ENCODE data around the gene RBPJL. TPM values are rescaled to one million over a fixed set of nuclear protein-coding genes. Genes with fewer than 3 reads are reported as not detected.

The RBPJL gene
- total and polyA plus RNA-seq, 2 donors, result 0.07 TPM; not detected in 1

- Histone ChIP-seq H3K4me3 (ENCODE audit: low read length in 2 of 2) (no peak overlapping the region), H3K27me3 (ENCODE audit: control insufficient read depth in 2 of 2, insufficient read depth in 1 of 2, low read length in 1 of 2) (peaks cover 20 to 50% of the 10 kb centered on the region in 2 donors), H3K36me3 (ENCODE audit: control insufficient read depth in 2 of 2, insufficient read depth in 2 of 2, low read length in 1 of 2) (no peaks in the 10 kb centered on the region), H3K27ac (ENCODE audit: low read depth in 1 of 2, low read length in 1 of 2) (no peak overlapping the region), H3K9me3 (ENCODE audit: control insufficient read depth in 2 of 2, insufficient read depth in 1 of 2, low read length in 1 of 2) (no peaks in the 10 kb centered on the region), H3K4me1 (ENCODE audit: control insufficient read depth in 2 of 2, insufficient read depth in 2 of 2, low read length in 2 of 2) (peaks cover 0 to 7% of the 10 kb centered on the region in 2 donors)
- peak in 7 of 9 donors; percentile 15 to 62 (median 35) for DNase-seq (ENCODE audit: low read depth in 6 of 9, low spot score in 9 of 9)
- WGBS, result 28% methylated on average over 8 of the region's 8 CpGs
Measured at GRCh38 chr20:45290677-45291355, 15.8 kb upstream of the RBPJL start.

GRCh38 chr20:45291526-45291925 is 15.1 kb upstream of the RBPJL start:
- DNase-seq (ENCODE audit: low read depth in 6 of 9, low spot score in 9 of 9), result no peak
- Histone ChIP-seq H3K27me3 (ENCODE audit: control insufficient read depth in 2 of 2, insufficient read depth in 1 of 2, low read length in 1 of 2) (peaks cover 20 to 50% of the 10 kb centered on the region in 2 donors), H3K4me1 (ENCODE audit: control insufficient read depth in 2 of 2, insufficient read depth in 2 of 2, low read length in 2 of 2) (peaks cover 0 to 7% of the 10 kb centered on the region in 2 donors), H3K36me3 (ENCODE audit: control insufficient read depth in 2 of 2, insufficient read depth in 2 of 2, low read length in 1 of 2) (no peaks in the 10 kb centered on the region), H3K27ac (ENCODE audit: low read depth in 1 of 2, low read length in 1 of 2) (no peak overlapping the region), H3K9me3 (ENCODE audit: control insufficient read depth in 2 of 2, insufficient read depth in 1 of 2, low read length in 1 of 2) (no peaks in the 10 kb centered on the region), H3K4me3 (ENCODE audit: low read length in 2 of 2) (no peak overlapping the region)
- WGBS, result 84% methylated on average over 9 of the region's 9 CpGs

GRCh38 chr20:45292343-45292742 is 14.3 kb upstream of the RBPJL start:
- peaks cover 20 to 50% of the 10 kb centered on the region in 2 donors for H3K27me3 ChIP-seq (ENCODE audit: control insufficient read depth in 2 of 2, insufficient read depth in 1 of 2, low read length in 1 of 2)
- 89% methylated on average over 2 of the region's 2 CpGs for WGBS

GRCh38 chr20:45293041-45294002 is 13.3 kb upstream of the RBPJL start:
- peak in 5 of 9 donors; percentile 26 to 59 (median 36) for DNase-seq (ENCODE audit: low read depth in 6 of 9, low spot score in 9 of 9)
- H3K9me3 ChIP-seq (ENCODE audit: control insufficient read depth in 2 of 2, insufficient read depth in 1 of 2, low read length in 1 of 2), result no peaks in the 10 kb centered on the region
- H3K27me3 ChIP-seq (ENCODE audit: control insufficient read depth in 2 of 2, insufficient read depth in 1 of 2, low read length in 1 of 2), result peaks cover 23 to 51% of the 10 kb centered on the region in 2 donors

More at GRCh38 chr20:45292343-45292742, 14.3 kb upstream of the RBPJL start:
- DNase-seq (ENCODE audit: low read depth in 6 of 9, low spot score in 9 of 9), result no peak
- H3K36me3 ChIP-seq (ENCODE audit: control insufficient read depth in 2 of 2, insufficient read depth in 2 of 2, low read length in 1 of 2), result no peaks in the 10 kb centered on the region
- no peaks in the 10 kb centered on the region for H3K9me3 ChIP-seq (ENCODE audit: control insufficient read depth in 2 of 2, insufficient read depth in 1 of 2, low read length in 1 of 2)
- no peak overlapping the region for H3K27ac ChIP-seq (ENCODE audit: low read depth in 1 of 2, low read length in 1 of 2)
- no peak overlapping the region for H3K4me3 ChIP-seq (ENCODE audit: low read length in 2 of 2)
- H3K4me1 ChIP-seq (ENCODE audit: control insufficient read depth in 2 of 2, insufficient read depth in 2 of 2, low read length in 2 of 2), result peaks cover 0 to 7% of the 10 kb centered on the region in 2 donors

GRCh38 chr20:45294003-45294368 is 12.7 kb upstream of the RBPJL start:
- peaks cover 0 to 7% of the 10 kb centered on the region in 2 donors for H3K4me1 ChIP-seq (ENCODE audit: control insufficient read depth in 2 of 2, insufficient read depth in 2 of 2, low read length in 2 of 2)
- DNase-seq (ENCODE audit: low read depth in 6 of 9, low spot score in 9 of 9), result no peak
- H3K27ac ChIP-seq (ENCODE audit: low read depth in 1 of 2, low read length in 1 of 2), result no peak overlapping the region
- no peak overlapping the region for H3K4me3 ChIP-seq (ENCODE audit: low read length in 2 of 2)
- no peaks in the 10 kb centered on the region for H3K9me3 ChIP-seq (ENCODE audit: control insufficient read depth in 2 of 2, insufficient read depth in 1 of 2, low read length in 1 of 2)
- 61% methylated on average over 5 of the region's 5 CpGs for WGBS
- H3K36me3 ChIP-seq (ENCODE audit: control insufficient read depth in 2 of 2, insufficient read depth in 2 of 2, low read length in 1 of 2), result no peaks in the 10 kb centered on the region
- H3K27me3 ChIP-seq (ENCODE audit: control insufficient read depth in 2 of 2, insufficient read depth in 1 of 2, low read length in 1 of 2), result peaks cover 23 to 45% of the 10 kb centered on the region in 2 donors

More at GRCh38 chr20:45293041-45294002, 13.3 kb upstream of the RBPJL start:
- Histone ChIP-seq H3K4me1 (ENCODE audit: control insufficient read depth in 2 of 2, insufficient read depth in 2 of 2, low read length in 2 of 2) (peaks cover 0 to 7% of the 10 kb centered on the region in 2 donors), H3K36me3 (ENCODE audit: control insufficient read depth in 2 of 2, insufficient read depth in 2 of 2, low read length in 1 of 2) (no peaks in the 10 kb centered on the region), H3K27ac (ENCODE audit: low read depth in 1 of 2, low read length in 1 of 2) (no peak overlapping the region), H3K4me3 (ENCODE audit: low read length in 2 of 2) (peak overlapping the region in 1 of 2 donors; percentile 28)
- WGBS, result 7% methylated on average over 79 of the region's 79 CpGs

- WGBS, result 97% methylated on average over 1 of the region's 1 CpG
Measured at GRCh38 chr20:45294659-45295058, 12.0 kb upstream of the RBPJL start.

GRCh38 chr20:45297786-45298497 is 8.7 kb upstream of the RBPJL start:
- no peaks in the 10 kb centered on the region for H3K9me3 ChIP-seq (ENCODE audit: control insufficient read depth in 2 of 2, insufficient read depth in 1 of 2, low read length in 1 of 2)
- no peak overlapping the region for H3K4me3 ChIP-seq (ENCODE audit: low read length in 2 of 2)
- H3K36me3 ChIP-seq (ENCODE audit: control insufficient read depth in 2 of 2, insufficient read depth in 2 of 2, low read length in 1 of 2), result no peaks in the 10 kb centered on the region
- WGBS, result 96% methylated on average over 52 of the region's 52 CpGs
- H3K4me1 ChIP-seq (ENCODE audit: control insufficient read depth in 2 of 2, insufficient read depth in 2 of 2, low read length in 2 of 2), result peaks cover 0 to 7% of the 10 kb centered on the region in 2 donors
- DNase-seq (ENCODE audit: low read depth in 6 of 9, low spot score in 9 of 9), result no peak
- no peak overlapping the region for H3K27ac ChIP-seq (ENCODE audit: low read depth in 1 of 2, low read length in 1 of 2)
- peaks cover 13 to 22% of the 10 kb centered on the region in 2 donors for H3K27me3 ChIP-seq (ENCODE audit: control insufficient read depth in 2 of 2, insufficient read depth in 1 of 2, low read length in 1 of 2)

More at GRCh38 chr20:45294659-45295058, 12.0 kb upstream of the RBPJL start:
- no peak for DNase-seq (ENCODE audit: low read depth in 6 of 9, low spot score in 9 of 9)
- Histone ChIP-seq H3K36me3 (ENCODE audit: control insufficient read depth in 2 of 2, insufficient read depth in 2 of 2, low read length in 1 of 2) (no peaks in the 10 kb centered on the region), H3K27ac (ENCODE audit: low read depth in 1 of 2, low read length in 1 of 2) (no peak overlapping the region), H3K9me3 (ENCODE audit: control insufficient read depth in 2 of 2, insufficient read depth in 1 of 2, low read length in 1 of 2) (no peaks in the 10 kb centered on the region), H3K27me3 (ENCODE audit: control insufficient read depth in 2 of 2, insufficient read depth in 1 of 2, low read length in 1 of 2) (peaks cover 23 to 44% of the 10 kb centered on the region in 2 donors), H3K4me3 (ENCODE audit: low read length in 2 of 2) (no peak overlapping the region), H3K4me1 (ENCODE audit: control insufficient read depth in 2 of 2, insufficient read depth in 2 of 2, low read length in 2 of 2) (peaks cover 0 to 7% of the 10 kb centered on the region in 2 donors)

- no peak for DNase-seq (ENCODE audit: low read depth in 6 of 9, low spot score in 9 of 9)
- H3K36me3 ChIP-seq (ENCODE audit: control insufficient read depth in 2 of 2, insufficient read depth in 2 of 2, low read length in 1 of 2), result no peaks in the 10 kb centered on the region
- no peaks in the 10 kb centered on the region for H3K9me3 ChIP-seq (ENCODE audit: control insufficient read depth in 2 of 2, insufficient read depth in 1 of 2, low read length in 1 of 2)
- peaks cover 5 to 20% of the 10 kb centered on the region in 2 donors for H3K27me3 ChIP-seq (ENCODE audit: control insufficient read depth in 2 of 2, insufficient read depth in 1 of 2, low read length in 1 of 2)
- H3K4me3 ChIP-seq (ENCODE audit: low read length in 2 of 2), result no peak overlapping the region
- H3K27ac ChIP-seq (ENCODE audit: low read depth in 1 of 2, low read length in 1 of 2), result no peak overlapping the region
- H3K4me1 ChIP-seq (ENCODE audit: control insufficient read depth in 2 of 2, insufficient read depth in 2 of 2, low read length in 2 of 2), result no peaks in the 10 kb centered on the region
- WGBS, result 90% methylated on average over 6 of the region's 6 CpGs
Measured at GRCh38 chr20:45299786-45300185, 6.9 kb upstream of the RBPJL start.

Data from thymus (tissue), 11 donors.